Thoracic aorta (tissue), 2 donors: ENCODE results near the gene MRPS11. TPM values are rescaled to one million over a fixed set of nuclear protein-coding genes. Genes with fewer than 3 reads are reported as not detected.

Experiments
- ATAC-seq: fragments of 150-250 bp; one replicate; pipeline ENCODE4 v1.8.0; 2017; ENCODE audit warnings: low read depth; ENCODE audit not compliant: insufficient number of reproducible peaks, low FRiP score
- DNase-seq: peaks from one replicate; pipeline ENCODE4 v3.0.0-alpha.2; 2020; ENCODE audit warnings: low spot score
- H3K27ac ChIP-seq, 2 donors: fragments of 200-600 bp; sonication (generic); 1 replicate in 1 of 2; 2 replicates in 1 of 2; pipeline ENCODE4 v1.5.1; 2016; ENCODE audit warnings: mild to moderate bottlenecking in 2 of 2, moderate library complexity in 2 of 2
- H3K27me3 ChIP-seq: fragments of 200-600 bp; sonication (generic); replicated peaks from 2 replicates; pipeline ENCODE4 v1.6.0; 2016; ENCODE audit warnings: mild to moderate bottlenecking; ENCODE audit not compliant: insufficient read depth
- H3K36me3 ChIP-seq: fragments of 200-600 bp; sonication (generic); one replicate; pipeline ENCODE4 v1.5.1; 2016
- H3K4me1 ChIP-seq, 2 donors: fragments of 200-600 bp; sonication (generic); 1 replicate in 1 of 2; 2 replicates in 1 of 2; pipeline versions ENCODE4 v1.5.1 to v1.6.0; 2016; ENCODE audit warnings: low read depth in 2 of 2, mild to moderate bottlenecking in 1 of 2; ENCODE audit not compliant: control insufficient read depth in 1 of 2
- H3K4me3 ChIP-seq: fragments of 200-600 bp; sonication (generic); 2 replicates; pipeline ENCODE4 v1.5.1; 2016; ENCODE audit warnings: mild to moderate bottlenecking
- H3K9me3 ChIP-seq: fragments of 200-600 bp; sonication (generic); 2 replicates; pipeline ENCODE4 v1.5.1; 2016
- total RNA-seq, 2 donors: library from RNA; depleted of rRNA; stranded (reverse); fragments of >200 nt; gene quantifications; one replicate each; pipeline versions ENCODE4 v1.1.0 to v1.2.3, GENCODE V29; 2016
- TF ChIP-seq, protein P1 (sequence below): fragments of 200-600 bp; sonication (generic); IDR thresholded peaks from one replicate; pipeline ENCODE4 v1.5.1; 2019; ENCODE audit warnings: antibody characterized with exemption

Gene MRPS11
- total RNA-seq, 2 donors from 2014 or later, result 8.5 to 37.9 TPM

- H3K36me3 ChIP-seq, result peaks cover 12% of the 10 kb centered on the region
- H3K4me3 ChIP-seq, result no peak overlapping the region
- H3K4me1 ChIP-seq, result no peaks in the 10 kb centered on the region
- ATAC-seq, result no peak
- H3K9me3 ChIP-seq, result no peaks in the 10 kb centered on the region
- no peak for DNase-seq
- TF ChIP-seq, protein P1, sequence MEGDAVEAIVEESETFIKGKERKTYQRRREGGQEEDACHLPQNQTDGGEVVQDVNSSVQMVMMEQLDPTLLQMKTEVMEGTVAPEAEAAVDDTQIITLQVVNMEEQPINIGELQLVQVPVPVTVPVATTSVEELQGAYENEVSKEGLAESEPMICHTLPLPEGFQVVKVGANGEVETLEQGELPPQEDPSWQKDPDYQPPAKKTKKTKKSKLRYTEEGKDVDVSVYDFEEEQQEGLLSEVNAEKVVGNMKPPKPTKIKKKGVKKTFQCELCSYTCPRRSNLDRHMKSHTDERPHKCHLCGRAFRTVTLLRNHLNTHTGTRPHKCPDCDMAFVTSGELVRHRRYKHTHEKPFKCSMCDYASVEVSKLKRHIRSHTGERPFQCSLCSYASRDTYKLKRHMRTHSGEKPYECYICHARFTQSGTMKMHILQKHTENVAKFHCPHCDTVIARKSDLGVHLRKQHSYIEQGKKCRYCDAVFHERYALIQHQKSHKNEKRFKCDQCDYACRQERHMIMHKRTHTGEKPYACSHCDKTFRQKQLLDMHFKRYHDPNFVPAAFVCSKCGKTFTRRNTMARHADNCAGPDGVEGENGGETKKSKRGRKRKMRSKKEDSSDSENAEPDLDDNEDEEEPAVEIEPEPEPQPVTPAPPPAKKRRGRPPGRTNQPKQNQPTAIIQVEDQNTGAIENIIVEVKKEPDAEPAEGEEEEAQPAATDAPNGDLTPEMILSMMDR, result no peak
- no peaks in the 10 kb centered on the region for H3K27me3 ChIP-seq
- no peak overlapping the region for H3K27ac ChIP-seq
Measured at GRCh38 chr15:88482263-88482662, 14.8 kb downstream of the MRPS11 start.

GRCh38 chr15:88484682-88485331, 17.3 kb downstream of the MRPS11 start:
- Histone ChIP-seq H3K4me1 (no peaks in the 10 kb centered on the region), H3K9me3 (no peaks in the 10 kb centered on the region), H3K27me3 (no peaks in the 10 kb centered on the region), H3K27ac (no peak overlapping the region), H3K36me3 (no peaks in the 10 kb centered on the region), H3K4me3 (no peak overlapping the region)
- no peak for ATAC-seq
- TF ChIP-seq, protein P1, result no peak
- no peak for DNase-seq

GRCh38 chr15:88487178-88487795, 19.8 kb downstream of the MRPS11 start:
- Histone ChIP-seq H3K27ac (no peak overlapping the region), H3K9me3 (no peaks in the 10 kb centered on the region), H3K4me3 (no peak overlapping the region), H3K36me3 (no peaks in the 10 kb centered on the region), H3K4me1 (no peaks in the 10 kb centered on the region), H3K27me3 (no peaks in the 10 kb centered on the region)
- TF ChIP-seq, protein P1, result no peak
- ATAC-seq (no peak), DNase-seq (no peak)

GRCh38 chr15:88487796-88488523, 20.5 kb downstream of the MRPS11 start:
- no peak for ATAC-seq

GRCh38 chr15:88489321-88489720, 21.8 kb downstream of the MRPS11 start:
- Histone ChIP-seq H3K4me3 (no peak overlapping the region), H3K9me3 (no peaks in the 10 kb centered on the region), H3K27ac (no peak overlapping the region), H3K4me1 (no peaks in the 10 kb centered on the region), H3K36me3 (no peaks in the 10 kb centered on the region), H3K27me3 (no peaks in the 10 kb centered on the region)
- ATAC-seq (no peak), DNase-seq (no peak)
- TF ChIP-seq, protein P1, result no peak

More at GRCh38 chr15:88487796-88488523, 20.5 kb downstream of the MRPS11 start:
- Histone ChIP-seq H3K27me3 (no peaks in the 10 kb centered on the region), H3K36me3 (no peaks in the 10 kb centered on the region), H3K4me1 (no peaks in the 10 kb centered on the region), H3K9me3 (no peaks in the 10 kb centered on the region), H3K4me3 (no peak overlapping the region), H3K27ac (no peak overlapping the region)
- no peak for DNase-seq
- TF ChIP-seq, protein P1, result no peak
